Activated CD8-positive, alpha-beta memory T cell treated with anti-CD3 and anti-CD28 coated beads, Interleukin-2, amount 50 U/mL, for 48 hours (primary cell): ENCODE data around the gene TNIK.
"Not testable (repeated sequence)": the region's sequence is repeated elsewhere in the genome, so short reads cannot be mapped to it uniquely, and the experiment has no call there.

Experiments
- DNase-seq: peaks from one replicate; pipeline ENCODE4 v3.0.0-alpha.2; 2020

TNIK gene

GRCh38 chr3:171245796-171246765 is 214.1 kb downstream of the TNIK start:
- no peak for DNase-seq

GRCh38 chr3:171242951-171243350 is 217.3 kb downstream of the TNIK start:
- no peak for DNase-seq

GRCh38 chr3:171242170-171242569 is 218.0 kb downstream of the TNIK start:
- DNase-seq: no peak

GRCh38 chr3:171241655-171242054 is 218.6 kb downstream of the TNIK start:
- DNase-seq: not testable (repeated sequence)

- no peak for DNase-seq
These were observed 219.7 kb downstream of the TNIK start for GRCh38 chr3:171240504-171240835.

- no peak for DNase-seq
These were observed 220.3 kb downstream of the TNIK start for GRCh38 chr3:171239757-171240503.

- no peak for DNase-seq
These were observed 223.2 kb downstream of the TNIK start for GRCh38 chr3:171237009-171237385.

GRCh38 chr3:171236265-171237008 is 223.8 kb downstream of the TNIK start:
- DNase-seq: no peak

- DNase-seq: no peak
These were observed 225.8 kb downstream of the TNIK start for GRCh38 chr3:171234298-171235010.

GRCh38 chr3:171231361-171231760 is 228.8 kb downstream of the TNIK start:
- no peak for DNase-seq

GRCh38 chr3:171230865-171231264 is 229.3 kb downstream of the TNIK start:
- no peak for DNase-seq

GRCh38 chr3:171229173-171229572 is 231.0 kb downstream of the TNIK start:
- no peak for DNase-seq

- DNase-seq: no peak
These were observed 232.0 kb downstream of the TNIK start for GRCh38 chr3:171228240-171228639.

- no peak for DNase-seq
These were observed 232.4 kb downstream of the TNIK start for GRCh38 chr3:171227828-171228227.

GRCh38 chr3:171227359-171227758 is 232.8 kb downstream of the TNIK start:
- no peak for DNase-seq

- DNase-seq: no peak
These were observed 233.4 kb downstream of the TNIK start for GRCh38 chr3:171226794-171227193.

- DNase-seq: no peak
These were observed 234.5 kb downstream of the TNIK start for GRCh38 chr3:171225708-171226107.

- DNase-seq: no peak
These were observed 235.0 kb downstream of the TNIK start for GRCh38 chr3:171225165-171225564.

- DNase-seq: no peak
These were observed 236.8 kb downstream of the TNIK start for GRCh38 chr3:171223396-171223795.

GRCh38 chr3:171222995-171223394 is 237.2 kb downstream of the TNIK start:
- DNase-seq: no peak

GRCh38 chr3:171221597-171221996 is 238.6 kb downstream of the TNIK start:
- no peak for DNase-seq

- no peak for DNase-seq
These were observed 239.1 kb downstream of the TNIK start for GRCh38 chr3:171221104-171221503.

- no peak for DNase-seq
These were observed 240.9 kb downstream of the TNIK start for GRCh38 chr3:171219258-171219657.
